ENCODE data around the gene CD74. TPM values are rescaled to one million over a fixed set of nuclear protein-coding genes. Genes with fewer than 3 reads are reported as not detected.

The CD74 gene
- total and polyA plus RNA-seq, 2 donors (not counting 1 experiment from before 2014, with no cell fraction given), result 1.3 to 5.9 TPM

DNA sequence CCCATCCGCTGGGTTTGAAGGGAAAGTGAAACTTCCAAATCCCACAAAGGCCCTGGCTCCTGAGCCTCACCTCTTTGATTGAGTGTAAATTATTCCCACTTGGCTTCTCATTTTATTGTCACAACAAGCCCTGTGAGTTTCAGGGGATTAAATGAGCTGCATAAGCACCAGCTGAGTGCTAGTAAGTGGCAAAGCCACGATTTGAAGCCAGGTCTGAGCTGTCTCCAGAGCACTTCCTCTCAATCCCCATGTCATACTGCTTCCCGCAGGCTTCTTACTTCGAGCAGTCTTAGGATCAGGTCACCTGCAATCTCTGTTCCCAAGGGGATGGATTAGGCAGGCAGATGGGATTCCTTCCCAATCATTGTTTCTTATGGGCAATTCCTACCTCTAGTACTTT lies 18.9 kb upstream of the CD74 start:
- Histone ChIP-seq H4K20me1 (ENCODE audit: control insufficient read depth, extremely low read depth, insufficient read depth, low read length) (no peaks in the 10 kb centered on the region), H2AFZ (ENCODE audit: low read length) (no peak overlapping the region), H3K4me3 (replicated peaks in 1 of 4; ENCODE audit: control extremely low read depth in 1 of 4, insufficient read depth in 1 of 4, low read depth in 3 of 4, low read length in 4 of 4) (no peak overlapping the region), H3K27me3 (ENCODE audit: control insufficient read depth, insufficient read depth, low read length) (no peaks in the 10 kb centered on the region), H3K27ac (ENCODE audit: insufficient read depth, low read length) (no peak overlapping the region), H3K36me3 (ENCODE audit: control insufficient read depth, insufficient read depth, low read length) (no peaks in the 10 kb centered on the region), H3K4me2 (ENCODE audit: extremely low read depth, insufficient read depth, low read length) (no peak overlapping the region), H3K4me1 (ENCODE audit: control insufficient read depth, extremely low read depth, insufficient read depth, low read length) (peaks cover 2% of the 10 kb centered on the region), H3K9me3 (ENCODE audit: control insufficient read depth, insufficient read depth, low read depth, low read length) (no peaks in the 10 kb centered on the region), H3K9ac (ENCODE audit: insufficient read depth, low read length) (no peak overlapping the region), H3K79me2 (ENCODE audit: control insufficient read depth, insufficient read depth, low read length) (no peaks in the 10 kb centered on the region)
- DNase-seq (ENCODE audit: low read depth in 2 of 2), result no peak
- TF ChIP-seq, protein P1, sequence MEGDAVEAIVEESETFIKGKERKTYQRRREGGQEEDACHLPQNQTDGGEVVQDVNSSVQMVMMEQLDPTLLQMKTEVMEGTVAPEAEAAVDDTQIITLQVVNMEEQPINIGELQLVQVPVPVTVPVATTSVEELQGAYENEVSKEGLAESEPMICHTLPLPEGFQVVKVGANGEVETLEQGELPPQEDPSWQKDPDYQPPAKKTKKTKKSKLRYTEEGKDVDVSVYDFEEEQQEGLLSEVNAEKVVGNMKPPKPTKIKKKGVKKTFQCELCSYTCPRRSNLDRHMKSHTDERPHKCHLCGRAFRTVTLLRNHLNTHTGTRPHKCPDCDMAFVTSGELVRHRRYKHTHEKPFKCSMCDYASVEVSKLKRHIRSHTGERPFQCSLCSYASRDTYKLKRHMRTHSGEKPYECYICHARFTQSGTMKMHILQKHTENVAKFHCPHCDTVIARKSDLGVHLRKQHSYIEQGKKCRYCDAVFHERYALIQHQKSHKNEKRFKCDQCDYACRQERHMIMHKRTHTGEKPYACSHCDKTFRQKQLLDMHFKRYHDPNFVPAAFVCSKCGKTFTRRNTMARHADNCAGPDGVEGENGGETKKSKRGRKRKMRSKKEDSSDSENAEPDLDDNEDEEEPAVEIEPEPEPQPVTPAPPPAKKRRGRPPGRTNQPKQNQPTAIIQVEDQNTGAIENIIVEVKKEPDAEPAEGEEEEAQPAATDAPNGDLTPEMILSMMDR (conservative IDR thresholded peaks at IDR 0.05 in 1 of 2, IDR thresholded peaks at IDR 0.05 in 1 of 2; ENCODE audit: low read depth in 1 of 2, low read length in 2 of 2), result no peak
- TF ChIP-seq EZH2 (IDR thresholded peaks at IDR 0.05; ENCODE audit: low read length, missing control alignments), result no peak

DNA sequence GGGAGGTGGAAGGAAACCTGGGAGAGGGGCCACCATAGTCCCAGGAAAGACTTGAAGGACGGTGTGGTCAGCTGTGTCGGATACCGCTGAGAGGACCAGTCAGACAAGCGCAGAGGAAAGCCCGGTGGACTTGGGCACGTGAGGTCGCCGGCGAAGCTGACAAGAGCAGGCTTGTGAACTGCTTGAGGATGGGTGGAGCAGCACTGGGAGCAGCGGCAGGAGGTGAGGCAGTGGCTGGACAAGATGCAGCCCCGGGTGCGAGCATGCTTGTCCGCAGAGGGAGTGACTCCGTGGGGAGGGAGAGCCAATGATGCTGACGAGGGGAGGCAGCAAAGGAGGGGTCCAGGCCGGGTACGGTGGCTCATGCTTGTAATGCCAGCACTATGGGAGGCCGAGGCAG lies 18.3 kb upstream of the CD74 start:
- H3K79me2 ChIP-seq (ENCODE audit: control insufficient read depth, insufficient read depth, low read length), result no peaks in the 10 kb centered on the region
- peaks cover 2% of the 10 kb centered on the region for H3K4me1 ChIP-seq (ENCODE audit: control insufficient read depth, extremely low read depth, insufficient read depth, low read length)
- no peak overlapping the region for H3K27ac ChIP-seq (ENCODE audit: insufficient read depth, low read length)
- H3K36me3 ChIP-seq (ENCODE audit: control insufficient read depth, insufficient read depth, low read length), result no peaks in the 10 kb centered on the region
- H3K9ac ChIP-seq (ENCODE audit: insufficient read depth, low read length), result no peak overlapping the region
- no peak overlapping the region for H2AFZ ChIP-seq (ENCODE audit: low read length)
- H3K4me2 ChIP-seq (ENCODE audit: extremely low read depth, insufficient read depth, low read length), result no peak overlapping the region
- no peaks in the 10 kb centered on the region for H4K20me1 ChIP-seq (ENCODE audit: control insufficient read depth, extremely low read depth, insufficient read depth, low read length)
- H3K4me3 ChIP-seq (replicated peaks in 1 of 4; ENCODE audit: control extremely low read depth in 1 of 4, insufficient read depth in 1 of 4, low read depth in 3 of 4, low read length in 4 of 4), result no peak overlapping the region
- no peaks in the 10 kb centered on the region for H3K9me3 ChIP-seq (ENCODE audit: control insufficient read depth, insufficient read depth, low read depth, low read length)
- TF ChIP-seq, protein P1 (conservative IDR thresholded peaks at IDR 0.05 in 1 of 2, IDR thresholded peaks at IDR 0.05 in 1 of 2; ENCODE audit: low read depth in 1 of 2, low read length in 2 of 2), result no peak
- no peak for TF ChIP-seq EZH2 (IDR thresholded peaks at IDR 0.05; ENCODE audit: low read length, missing control alignments)
- DNase-seq (ENCODE audit: low read depth in 2 of 2), result no peak
- no peaks in the 10 kb centered on the region for H3K27me3 ChIP-seq (ENCODE audit: control insufficient read depth, insufficient read depth, low read length)

DNA sequence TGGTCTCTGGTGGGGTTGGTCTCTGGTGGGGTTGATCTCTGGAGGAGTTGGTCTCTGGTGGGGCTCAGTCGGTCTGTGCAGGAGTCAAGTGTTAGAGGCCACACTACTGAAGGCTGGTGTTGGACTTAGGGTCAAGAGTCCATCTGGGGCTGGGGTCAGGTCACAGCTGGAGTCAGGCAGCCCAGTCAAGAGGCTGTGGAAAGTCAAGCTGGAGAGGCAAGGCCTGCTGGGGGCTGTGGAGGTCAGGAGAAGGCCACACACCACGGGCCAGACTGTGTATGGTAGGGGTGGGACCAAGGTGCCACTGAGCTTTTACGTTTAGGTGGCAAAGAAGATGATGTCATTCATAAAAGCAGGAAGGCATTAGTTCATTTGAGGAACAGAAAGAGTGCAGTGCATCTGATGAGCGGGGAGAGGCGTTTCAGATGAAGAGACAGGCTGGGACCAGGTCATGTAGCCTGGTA lies 16.7 kb upstream of the CD74 start:
- H3K9ac ChIP-seq (ENCODE audit: insufficient read depth, low read length), result no peak overlapping the region

More for the DNA sequence above, 16.7 kb upstream of the CD74 start:
- Histone ChIP-seq H3K36me3 (ENCODE audit: control insufficient read depth, insufficient read depth, low read length) (no peaks in the 10 kb centered on the region), H3K27me3 (ENCODE audit: control insufficient read depth, insufficient read depth, low read length) (no peaks in the 10 kb centered on the region), H3K79me2 (ENCODE audit: control insufficient read depth, insufficient read depth, low read length) (no peaks in the 10 kb centered on the region), H3K27ac (ENCODE audit: insufficient read depth, low read length) (no peak overlapping the region), H3K4me3 (replicated peaks in 1 of 4; ENCODE audit: control extremely low read depth in 1 of 4, insufficient read depth in 1 of 4, low read depth in 3 of 4, low read length in 4 of 4) (no peak overlapping the region), H3K4me1 (ENCODE audit: control insufficient read depth, extremely low read depth, insufficient read depth, low read length) (peaks cover 2% of the 10 kb centered on the region), H3K9me3 (ENCODE audit: control insufficient read depth, insufficient read depth, low read depth, low read length) (no peaks in the 10 kb centered on the region), H3K4me2 (ENCODE audit: extremely low read depth, insufficient read depth, low read length) (no peak overlapping the region), H2AFZ (ENCODE audit: low read length) (no peak overlapping the region), H4K20me1 (ENCODE audit: control insufficient read depth, extremely low read depth, insufficient read depth, low read length) (no peaks in the 10 kb centered on the region)
- TF ChIP-seq EZH2 (IDR thresholded peaks at IDR 0.05; ENCODE audit: low read length, missing control alignments), result no peak
- TF ChIP-seq, protein P1 (conservative IDR thresholded peaks at IDR 0.05 in 1 of 2, IDR thresholded peaks at IDR 0.05 in 1 of 2; ENCODE audit: low read depth in 1 of 2, low read length in 2 of 2), result no peak
- DNase-seq (ENCODE audit: low read depth in 2 of 2), result no peak

Data from fibroblast of lung (primary cell).